ENCODE measurements around the gene SART3.

DNA sequence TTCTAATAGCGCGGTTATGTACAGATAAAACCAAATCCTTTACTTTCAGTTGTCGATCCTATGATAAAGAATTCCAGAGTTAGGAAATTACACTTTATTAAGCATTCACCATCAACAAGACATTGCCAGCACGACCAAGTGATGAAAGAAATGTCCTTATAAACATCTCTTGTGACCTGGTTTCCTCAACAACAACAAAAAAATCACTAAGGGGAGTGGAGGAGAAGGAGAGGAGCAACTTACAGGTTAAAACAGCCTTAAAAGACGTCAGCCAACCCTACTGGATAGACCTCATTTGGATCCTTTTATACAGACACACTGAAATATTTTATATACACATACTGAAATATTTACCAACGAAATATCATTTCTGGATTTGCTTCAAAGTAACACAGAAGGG lies 22.8 kb downstream of the SART3 start:
- TF ChIP-seq, protein P1, sequence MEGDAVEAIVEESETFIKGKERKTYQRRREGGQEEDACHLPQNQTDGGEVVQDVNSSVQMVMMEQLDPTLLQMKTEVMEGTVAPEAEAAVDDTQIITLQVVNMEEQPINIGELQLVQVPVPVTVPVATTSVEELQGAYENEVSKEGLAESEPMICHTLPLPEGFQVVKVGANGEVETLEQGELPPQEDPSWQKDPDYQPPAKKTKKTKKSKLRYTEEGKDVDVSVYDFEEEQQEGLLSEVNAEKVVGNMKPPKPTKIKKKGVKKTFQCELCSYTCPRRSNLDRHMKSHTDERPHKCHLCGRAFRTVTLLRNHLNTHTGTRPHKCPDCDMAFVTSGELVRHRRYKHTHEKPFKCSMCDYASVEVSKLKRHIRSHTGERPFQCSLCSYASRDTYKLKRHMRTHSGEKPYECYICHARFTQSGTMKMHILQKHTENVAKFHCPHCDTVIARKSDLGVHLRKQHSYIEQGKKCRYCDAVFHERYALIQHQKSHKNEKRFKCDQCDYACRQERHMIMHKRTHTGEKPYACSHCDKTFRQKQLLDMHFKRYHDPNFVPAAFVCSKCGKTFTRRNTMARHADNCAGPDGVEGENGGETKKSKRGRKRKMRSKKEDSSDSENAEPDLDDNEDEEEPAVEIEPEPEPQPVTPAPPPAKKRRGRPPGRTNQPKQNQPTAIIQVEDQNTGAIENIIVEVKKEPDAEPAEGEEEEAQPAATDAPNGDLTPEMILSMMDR (IDR thresholded peaks at IDR 0.05), result no peak
- no peak for TF ChIP-seq POLR2A (IDR thresholded peaks at IDR 0.05)
